Stimulated activated CD4-positive, alpha-beta T cell treated with anti-CD3 and anti-CD28 coated beads, Interleukin-15, amount 100 ng/mL, for 48 hours (primary cell): ENCODE measurements around the gene BNIP5.
A peak's percentile ranks its signal among the peaks of the same experiment; 100 is the strongest.

Experiments
- DNase-seq, 2 donors: peaks; one replicate each; pipeline ENCODE4 v3.0.0-alpha.2; 2020; ENCODE audit warnings: low read depth in 2 of 2

Gene BNIP5

DNA sequence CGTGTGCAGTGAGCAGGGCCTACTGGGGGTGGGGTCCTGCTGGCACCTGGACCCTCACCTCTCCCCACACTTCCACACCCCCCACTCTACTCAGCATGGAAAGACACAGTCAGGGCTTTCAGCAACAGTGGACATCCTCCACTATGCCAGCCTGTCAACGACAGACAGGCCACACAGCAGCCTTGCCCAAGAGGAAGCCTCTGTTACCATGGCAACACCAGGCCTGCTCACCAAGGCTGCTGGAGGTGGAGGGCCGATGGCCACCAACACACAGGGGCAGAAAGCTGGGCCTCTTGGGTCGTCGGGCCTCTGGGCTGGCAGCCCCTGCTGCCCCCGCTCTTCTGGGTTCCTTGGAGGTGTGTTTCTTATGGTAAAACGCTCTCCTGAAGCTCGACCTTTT, 13.6 kb downstream of the BNIP5 start:
- no peak for DNase-seq

- DNase-seq = no peak
Observed at GRCh38 chr6:36322591-36322990, 14.1 kb downstream of the BNIP5 start.

- DNase-seq = no peak
Observed at GRCh38 chr6:36320475-36320874, 16.2 kb downstream of the BNIP5 start.

DNA sequence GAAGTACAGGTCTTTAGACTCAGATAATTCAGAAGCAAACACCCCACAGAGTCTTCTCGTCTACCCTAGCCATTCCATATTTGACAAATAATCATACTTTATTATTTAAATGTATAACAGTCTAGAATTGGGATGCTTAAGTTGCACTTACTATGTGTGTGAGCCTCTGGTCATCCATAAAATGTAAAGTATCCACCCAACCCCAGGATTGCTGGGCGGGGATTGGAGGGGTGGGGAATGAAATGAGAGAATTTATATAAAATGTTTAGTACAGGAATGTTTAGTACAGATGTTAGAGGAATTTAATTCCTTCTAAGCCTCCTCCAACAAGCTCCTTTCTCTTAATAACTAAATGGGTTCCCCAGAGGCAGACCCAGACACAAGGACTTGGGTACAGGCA, 16.9 kb downstream of the BNIP5 start:
- DNase-seq = no peak

- no peak for DNase-seq
Observed at GRCh38 chr6:36319436-36319762, 17.3 kb downstream of the BNIP5 start.

DNA sequence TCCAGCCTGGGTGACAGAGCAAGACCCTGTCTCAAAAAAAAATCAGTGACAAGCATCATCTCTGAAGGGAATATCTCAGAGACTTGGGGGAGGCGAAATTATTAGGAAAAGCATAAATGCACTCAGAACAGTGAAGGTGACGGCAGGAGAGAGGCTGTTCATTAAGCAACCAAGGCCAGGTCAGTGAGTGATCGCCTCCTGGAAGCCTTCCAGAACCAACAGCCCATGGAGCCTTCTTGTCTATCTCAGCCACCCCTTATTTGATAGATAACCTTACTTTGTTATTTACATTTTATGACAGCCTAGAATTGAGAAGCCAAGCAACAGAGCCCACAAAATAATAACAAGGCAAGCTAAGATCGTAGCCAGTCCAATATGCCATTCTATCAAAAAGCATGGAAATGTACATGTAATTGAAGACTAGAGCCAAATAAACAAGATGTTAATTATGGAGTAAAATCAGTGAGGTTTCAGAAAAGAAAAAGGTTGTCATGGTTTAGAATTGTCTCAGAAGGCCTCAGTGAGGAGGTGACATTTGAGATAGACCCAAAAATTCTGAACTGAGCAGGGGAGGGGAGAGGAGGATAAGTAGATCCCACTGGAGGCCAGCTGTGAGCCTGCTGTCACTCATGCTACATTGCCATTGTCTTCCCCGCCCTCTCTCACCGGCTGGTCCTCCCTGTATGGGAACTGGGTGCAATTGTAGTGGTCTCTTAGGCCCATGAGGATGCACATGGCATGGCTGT, 17.8 kb downstream of the BNIP5 start:
- no peak for DNase-seq

- no peak for DNase-seq
Observed at GRCh38 chr6:36317623-36318022, 19.1 kb downstream of the BNIP5 start.

DNA sequence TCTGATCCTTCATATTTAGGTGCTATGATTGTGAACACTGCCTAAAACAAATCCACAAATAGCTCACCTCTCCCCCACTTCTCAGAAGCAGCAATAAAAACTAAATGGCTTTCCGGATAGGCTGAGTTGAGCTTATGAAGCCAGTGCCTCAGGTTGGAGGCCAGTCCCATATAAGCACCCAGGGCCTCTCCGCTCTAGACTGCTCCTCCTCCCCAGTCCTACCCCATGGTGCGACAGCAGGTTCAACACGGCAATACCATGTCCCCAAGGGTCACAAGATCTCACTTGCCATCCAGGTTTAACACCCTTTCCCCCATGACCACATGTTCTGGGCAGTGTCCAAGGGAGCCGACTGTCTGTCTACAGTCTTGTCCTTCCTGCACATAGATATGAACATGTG, 20.8 kb downstream of the BNIP5 start:
- no peak for DNase-seq

GRCh38 chr6:36314221-36315014, 22.3 kb downstream of the BNIP5 start:
- DNase-seq = no peak

- no peak for DNase-seq
Observed at GRCh38 chr6:36313649-36313936, 23.1 kb downstream of the BNIP5 start.

DNA sequence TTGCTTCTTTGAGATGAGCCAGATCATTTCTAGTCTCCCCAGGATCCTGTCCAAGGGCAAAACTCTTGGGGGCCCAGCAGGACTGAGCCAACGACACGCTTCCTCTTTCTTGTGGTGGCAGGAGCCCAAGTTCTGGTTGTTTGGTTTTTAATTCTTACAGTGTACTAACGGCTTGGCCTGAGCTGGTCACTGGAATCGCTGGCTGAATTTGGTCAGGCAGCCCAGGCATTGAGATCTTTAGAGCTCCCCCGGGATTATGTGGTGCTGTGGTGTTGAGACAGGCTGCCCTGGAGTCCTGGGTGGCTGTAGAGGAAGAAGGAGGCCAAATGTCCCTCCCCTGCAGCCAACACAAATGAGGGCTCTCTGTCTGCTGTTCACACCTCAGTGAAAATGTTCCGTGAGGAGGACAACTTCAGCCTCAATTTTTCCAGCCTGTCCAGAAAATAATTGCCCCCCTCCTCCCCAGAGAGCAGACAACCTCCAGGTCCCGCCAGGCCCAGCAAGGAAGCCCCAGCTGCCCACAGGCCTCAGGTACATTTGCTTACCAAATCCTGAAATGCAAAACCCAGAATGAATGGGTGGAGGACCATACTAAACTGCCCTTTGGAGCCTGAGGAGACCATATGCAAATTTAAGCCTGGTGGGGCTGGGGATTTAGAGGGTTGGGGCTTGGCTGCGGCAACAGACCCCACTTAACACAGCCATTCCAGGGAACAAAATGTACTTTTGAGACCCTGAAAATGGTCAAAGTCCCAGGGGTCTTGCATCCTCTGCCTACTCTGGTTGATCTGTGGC, 23.6 kb downstream of the BNIP5 start:
- no peak for DNase-seq

GRCh38 chr6:36309900-36310299, 26.8 kb downstream of the BNIP5 start:
- DNase-seq = no peak

DNA sequence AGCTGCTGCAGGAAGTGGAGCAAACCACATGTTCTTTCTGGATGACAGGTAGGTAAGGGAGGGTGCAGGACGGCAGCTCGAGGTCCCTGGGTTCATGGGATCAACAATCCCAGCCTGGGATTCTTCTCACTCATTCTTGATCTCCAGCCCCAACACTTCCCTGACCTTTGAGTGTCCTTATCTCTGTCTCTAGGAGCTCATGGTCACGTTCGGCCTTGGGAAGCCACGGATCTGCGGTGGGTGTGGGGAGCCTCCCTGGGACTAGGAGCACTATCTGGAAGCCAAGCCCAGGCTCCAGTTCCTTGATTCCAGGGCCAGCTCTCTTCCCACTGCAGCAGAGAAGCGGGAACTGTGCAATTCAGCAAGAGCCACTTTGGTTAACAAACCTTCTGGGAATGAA, 27.5 kb downstream of the BNIP5 start:
- no peak for DNase-seq

GRCh38 chr6:36308514-36308913, 28.2 kb downstream of the BNIP5 start:
- DNase-seq = no peak

DNA sequence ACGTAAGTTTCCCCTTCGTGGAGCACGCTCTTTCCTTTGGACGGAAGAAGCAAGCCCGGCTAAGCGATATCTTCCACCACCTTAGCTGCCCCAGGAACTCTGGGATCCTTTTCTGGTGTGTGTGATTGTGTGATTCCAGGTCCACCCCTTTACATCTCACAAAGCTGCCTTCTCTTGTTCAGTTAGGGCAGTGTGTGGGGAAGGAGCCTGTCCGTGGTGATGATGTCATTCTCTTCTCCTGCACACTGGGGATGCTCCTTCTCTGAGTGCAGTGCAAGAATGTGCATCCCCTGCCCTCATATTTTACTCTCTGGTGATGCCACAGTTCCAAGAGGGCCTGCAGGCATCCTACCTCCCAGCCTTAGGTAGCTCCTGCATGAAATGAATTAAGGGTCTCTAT, 30.3 kb downstream of the BNIP5 start:
- no peak for DNase-seq

- DNase-seq = no peak
Observed at GRCh38 chr6:36305885-36306284, 30.8 kb downstream of the BNIP5 start.

DNA sequence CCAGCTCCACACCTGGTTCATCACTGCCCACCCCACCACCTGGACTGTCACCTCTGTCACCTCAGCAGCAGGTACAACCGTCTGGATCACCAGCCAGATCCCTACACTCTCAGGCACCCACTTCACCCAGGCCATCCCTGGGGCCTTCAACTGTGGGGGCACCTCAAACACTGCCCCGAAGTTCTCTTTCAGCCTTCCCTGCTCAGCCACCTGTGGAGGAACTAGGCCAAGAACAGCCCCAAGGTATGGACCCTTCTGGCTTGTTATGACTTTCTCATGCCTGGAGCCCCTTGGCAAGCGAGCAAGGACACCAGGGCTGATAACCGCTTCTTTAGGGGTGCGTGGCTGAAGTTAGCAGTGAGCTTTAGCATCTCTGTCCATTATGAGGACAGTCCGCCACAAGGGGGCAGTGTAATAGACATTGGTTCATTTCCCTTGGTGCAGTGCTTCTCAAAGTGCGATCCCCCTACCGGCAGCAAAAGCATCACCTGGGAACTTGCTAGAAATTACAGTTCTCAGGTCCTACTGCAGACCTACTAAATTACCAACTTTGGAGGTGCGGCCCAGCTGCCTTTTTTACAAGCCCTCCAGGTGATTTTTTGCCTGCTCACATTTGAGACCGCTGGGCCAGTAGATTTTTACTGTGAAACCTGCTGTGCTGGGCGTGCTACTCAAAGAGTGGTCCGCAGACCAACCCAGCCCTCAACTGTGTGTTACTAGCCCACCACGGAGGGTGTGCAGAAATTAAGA, 34.3 kb downstream of the BNIP5 start:
- DNase-seq = peak; percentile 85 to 92

DNA sequence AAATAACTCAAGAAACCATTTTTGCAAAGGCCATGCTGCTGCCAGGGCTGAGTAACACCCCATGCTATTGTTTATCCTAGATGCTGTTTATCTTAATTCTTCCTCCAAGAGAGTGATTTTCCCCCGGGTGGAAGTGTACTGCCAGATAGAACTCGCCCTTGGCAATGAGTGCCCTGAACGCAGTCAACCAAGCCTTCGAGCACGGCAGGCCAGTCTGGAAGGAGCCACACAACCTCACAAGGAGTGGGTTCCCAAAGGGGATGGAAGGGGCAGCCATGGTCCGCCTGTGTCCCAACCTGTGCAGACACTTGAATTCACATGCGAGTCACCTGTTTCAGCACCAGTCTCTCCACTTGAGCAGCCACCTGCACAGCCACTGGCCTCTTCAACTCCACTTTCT, 34.9 kb downstream of the BNIP5 start:
- no peak for DNase-seq

DNA sequence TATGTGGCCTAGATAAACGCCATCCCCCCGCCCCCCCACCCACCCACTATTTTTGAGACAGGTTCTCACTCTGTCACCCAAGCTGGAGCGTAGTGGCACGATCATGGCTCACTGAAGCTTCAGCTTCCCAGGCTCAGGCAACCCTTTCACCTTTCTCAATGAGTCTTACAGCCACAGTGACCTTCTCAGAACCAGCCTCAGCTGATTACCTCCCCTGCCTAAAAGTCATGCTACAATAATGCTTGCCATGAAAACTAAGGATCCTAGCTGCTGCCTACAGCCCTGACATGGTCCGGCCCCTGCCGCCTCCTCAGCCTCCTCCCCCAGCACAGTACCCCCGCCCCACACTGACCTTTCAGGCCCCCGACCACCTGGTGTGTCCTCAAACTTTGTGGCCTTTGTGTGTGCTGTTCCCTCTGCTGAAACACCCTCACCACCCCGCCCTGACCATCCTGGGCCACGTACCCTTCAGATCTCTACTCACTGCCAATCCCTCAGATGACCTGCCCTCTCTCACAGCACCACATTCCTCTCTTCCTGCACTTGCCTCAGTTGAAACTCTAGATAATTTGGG, 35.5 kb downstream of the BNIP5 start:
- no peak for DNase-seq

- no peak for DNase-seq
Observed at GRCh38 chr6:36298027-36298426, 38.7 kb downstream of the BNIP5 start.

GRCh38 chr6:36297511-36297910, 39.2 kb downstream of the BNIP5 start:
- no peak for DNase-seq

DNA sequence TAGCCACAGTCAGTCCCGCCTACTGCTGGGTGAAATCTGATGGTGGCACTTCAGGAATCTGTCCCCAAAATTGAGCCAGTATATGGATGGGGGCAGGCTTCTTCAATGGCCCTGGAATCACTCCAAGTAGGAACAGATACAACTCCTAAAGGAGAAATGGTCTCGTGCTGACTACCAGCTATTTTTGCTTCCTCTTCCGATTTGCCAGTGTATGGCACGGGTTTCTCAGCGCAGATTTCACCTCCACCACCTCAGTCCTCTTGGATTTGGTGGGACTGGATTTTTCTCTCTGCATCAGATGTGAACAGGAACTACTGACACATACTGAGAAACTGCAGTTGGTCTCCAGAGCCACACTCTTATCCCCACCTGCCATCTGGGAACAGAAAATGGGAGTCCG, 39.6 kb downstream of the BNIP5 start:
- no peak for DNase-seq
